NCI-H1417 treated with DMSO at 0.1 percent for 48 hours (cell line): Measurements from ENCODE around the gene TMPRSS9.
"Not testable (repeated sequence)": the region's sequence is repeated elsewhere in the genome, so short reads cannot be mapped to it uniquely, and the experiment has no call there.

Experiments
- DNase-seq: peaks from one replicate; lab custom pipeline; 2025; lab: John Stamatoyannopoulos, UW

Gene TMPRSS9

DNA sequence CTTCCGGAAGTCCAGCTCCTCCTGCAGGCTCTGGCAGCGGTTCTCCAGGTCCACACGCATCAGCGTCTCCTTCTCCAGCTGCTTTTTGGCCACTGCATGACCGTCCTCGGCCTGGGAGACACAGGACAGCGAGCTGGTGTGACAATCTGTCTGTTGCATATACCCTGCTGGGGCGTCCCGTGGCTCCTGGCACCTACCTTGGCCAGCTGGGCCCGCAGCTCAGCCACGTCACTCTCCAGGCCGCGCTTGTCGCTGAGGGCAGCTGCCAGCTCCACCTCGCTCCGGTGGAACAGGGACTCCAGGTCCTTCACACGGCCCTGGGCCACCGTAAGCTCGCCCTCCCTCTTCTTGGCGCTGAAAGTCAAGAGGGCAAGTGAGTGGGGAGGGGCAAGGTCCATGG, 78.1 kb downstream of the TMPRSS9 start:
- no peak for DNase-seq

DNA sequence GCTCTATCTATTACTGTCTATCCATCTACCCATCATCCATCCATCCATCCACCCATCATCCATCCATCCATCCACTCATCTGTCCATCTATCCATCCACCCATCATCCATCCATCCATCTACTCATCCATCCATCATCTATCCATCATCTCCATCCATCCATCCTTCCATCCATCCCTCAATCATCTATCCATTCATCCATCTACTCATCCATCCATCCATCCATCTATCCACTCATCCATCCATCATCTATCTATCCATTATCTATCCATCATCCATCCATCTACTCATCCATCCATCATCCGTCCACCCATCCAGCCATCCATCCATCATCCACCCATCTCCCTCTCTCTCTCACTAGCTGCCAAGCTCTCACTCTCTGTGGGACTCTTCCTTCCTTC, 80.5 kb downstream of the TMPRSS9 start:
- no peak for DNase-seq

DNA sequence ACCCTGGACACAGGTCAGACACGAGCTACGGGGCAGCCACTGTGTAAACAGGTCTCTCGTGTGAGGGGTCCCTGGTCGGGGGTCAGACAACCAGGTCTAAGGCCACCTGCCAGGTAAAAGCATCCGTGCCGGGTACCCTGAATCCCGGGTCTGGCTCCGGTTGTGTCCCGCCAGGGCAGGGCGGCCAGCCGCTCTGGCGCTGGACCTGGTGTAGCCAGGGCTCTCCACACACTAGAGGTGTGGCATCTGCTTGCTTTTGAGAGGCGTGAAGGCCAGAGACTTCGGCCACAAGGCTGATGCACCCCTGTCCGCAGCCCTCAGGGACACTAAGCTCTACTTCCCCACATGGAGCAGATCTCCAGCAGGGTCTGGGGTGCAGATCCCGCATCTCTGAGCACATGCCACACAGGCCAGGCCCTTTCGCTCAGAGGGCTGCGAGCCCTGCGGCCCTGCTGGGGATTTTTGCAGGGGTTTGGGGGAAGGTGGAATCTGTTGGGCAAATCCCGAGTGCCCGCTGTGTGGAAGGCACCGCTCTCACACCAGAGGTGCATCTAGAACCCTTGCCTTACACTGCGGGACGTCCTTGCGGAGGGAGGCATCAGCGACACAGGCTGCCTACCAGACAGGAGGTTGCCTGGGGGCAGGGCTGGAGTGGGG, 81.2 kb downstream of the TMPRSS9 start:
- no peak for DNase-seq

DNA sequence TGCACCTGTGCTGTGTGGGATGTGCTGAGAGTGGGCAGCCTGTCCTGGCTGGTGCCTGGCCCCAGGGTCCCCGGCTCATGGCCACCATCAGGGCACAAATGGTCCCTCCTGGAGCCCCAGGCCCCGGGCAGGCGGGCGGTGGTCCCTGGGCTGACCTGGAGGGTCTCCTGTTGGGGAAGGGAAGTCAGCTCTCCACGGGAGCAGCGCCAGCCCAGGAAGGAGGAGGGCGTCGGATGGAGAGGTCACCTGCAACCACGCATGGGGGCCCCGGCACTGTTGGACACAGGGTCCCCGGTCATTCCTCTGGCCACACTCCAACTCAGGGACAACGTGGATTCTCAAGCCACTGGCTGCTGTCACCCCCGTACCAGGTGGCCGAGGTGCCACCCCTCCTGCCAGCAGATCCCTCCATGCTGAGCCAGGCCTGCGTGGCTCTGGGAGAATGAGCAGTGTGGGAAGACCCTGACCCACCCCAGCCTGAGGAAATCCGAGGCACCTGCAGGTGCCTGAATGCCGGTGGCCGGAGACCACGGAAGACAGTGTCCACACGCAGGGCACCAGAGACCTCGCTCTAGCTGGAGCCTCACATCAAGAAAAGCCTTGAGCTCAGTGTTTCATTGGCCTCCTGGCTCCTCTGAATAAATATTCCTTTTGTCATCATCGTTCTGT, 83.2 kb downstream of the TMPRSS9 start:
- no peak for DNase-seq

DNA sequence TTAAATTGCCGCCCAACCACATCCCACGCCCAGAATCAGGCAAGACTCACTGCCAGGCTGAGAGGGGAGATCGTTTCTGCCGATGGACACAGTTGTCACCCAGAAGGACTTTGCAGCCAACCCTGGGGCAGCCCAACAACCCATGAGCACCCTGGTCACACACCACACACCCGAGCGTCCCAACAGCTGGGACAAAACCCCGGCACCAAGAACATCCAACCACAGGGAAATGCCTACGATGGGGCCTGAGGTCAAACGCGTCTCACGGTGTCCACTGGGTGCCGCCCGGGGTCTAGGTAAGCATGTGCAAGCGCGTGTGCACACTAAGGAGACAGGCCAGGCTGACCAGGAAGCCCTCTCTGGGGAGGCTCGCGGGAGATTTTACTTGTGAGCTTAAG, 83.7 kb downstream of the TMPRSS9 start:
- DNase-seq = no peak

DNA sequence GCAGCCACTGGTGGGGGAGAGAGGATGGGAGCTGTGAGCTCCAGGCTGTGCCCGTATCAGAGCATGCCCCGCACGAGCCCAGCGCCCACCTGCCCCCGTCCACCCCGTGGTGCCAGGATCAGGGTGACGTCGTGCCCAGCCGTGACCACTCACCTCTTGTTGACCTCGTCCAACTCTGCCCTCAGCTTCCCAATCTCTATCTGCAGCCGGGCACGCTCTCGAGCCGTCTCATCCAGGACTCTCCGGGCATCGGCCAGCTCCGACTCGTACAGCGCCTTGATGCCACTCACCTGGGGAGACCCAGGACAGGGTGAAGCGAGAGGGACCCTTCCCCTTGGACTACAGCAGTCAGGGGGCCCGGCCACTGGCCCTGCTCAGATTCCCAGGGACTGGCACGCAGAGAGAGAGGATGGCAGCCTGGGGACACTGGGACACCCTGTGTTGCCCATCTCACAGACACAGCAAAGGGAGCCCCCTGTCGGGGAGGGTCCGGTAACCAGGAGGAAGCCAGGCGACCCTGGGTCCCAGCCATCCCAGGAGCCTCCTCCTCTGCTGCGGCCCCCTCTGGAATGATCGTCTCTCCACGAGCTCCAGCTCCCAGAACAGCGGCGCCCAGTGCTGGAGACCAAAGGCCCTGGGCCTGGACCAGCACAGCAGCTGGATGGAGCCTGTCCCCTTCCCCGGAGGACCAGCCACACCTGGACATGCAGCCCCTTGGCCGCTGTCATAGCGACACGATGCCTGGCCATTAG, 84.4 kb downstream of the TMPRSS9 start:
- no peak for DNase-seq

DNA sequence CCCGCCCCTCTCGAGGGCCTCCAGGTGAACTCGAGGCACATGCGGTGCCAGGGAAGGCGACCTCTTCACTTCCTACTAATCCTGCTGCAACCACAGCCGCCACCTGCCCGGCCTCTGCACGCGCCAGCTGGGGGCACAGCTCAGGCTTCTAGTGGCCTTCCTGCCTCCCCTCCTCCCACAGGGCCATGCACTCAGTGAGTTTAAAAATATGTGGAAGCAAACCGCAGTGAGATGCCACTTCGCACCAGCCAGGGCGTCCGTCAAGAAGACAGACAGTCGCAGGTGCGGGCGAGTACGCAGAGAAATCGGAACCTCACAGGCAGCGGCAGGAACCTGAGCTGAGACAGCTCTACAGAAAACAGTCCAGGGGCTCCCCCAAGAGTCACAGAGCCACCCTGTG, 86.3 kb downstream of the TMPRSS9 start:
- no peak for DNase-seq

DNA sequence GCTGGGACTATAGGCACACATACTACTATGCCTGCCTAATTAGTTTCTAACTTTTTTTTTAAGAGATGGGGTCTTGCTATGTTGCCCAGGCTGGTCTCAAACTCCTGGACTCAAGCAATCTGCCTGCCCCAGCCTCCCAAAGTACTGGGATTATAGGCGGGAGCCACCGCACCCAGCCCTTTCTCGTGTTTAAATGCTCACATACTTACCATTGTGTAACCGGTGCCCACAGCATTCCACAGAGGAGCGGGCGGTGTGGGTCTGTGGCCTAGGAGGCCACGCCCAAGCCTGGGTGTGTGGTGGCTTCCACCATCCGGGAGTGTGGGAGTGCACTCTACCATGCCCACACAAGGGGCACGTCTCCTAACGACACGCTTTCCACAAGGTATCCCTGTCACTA, 89.0 kb downstream of the TMPRSS9 start:
- no peak for DNase-seq

DNA sequence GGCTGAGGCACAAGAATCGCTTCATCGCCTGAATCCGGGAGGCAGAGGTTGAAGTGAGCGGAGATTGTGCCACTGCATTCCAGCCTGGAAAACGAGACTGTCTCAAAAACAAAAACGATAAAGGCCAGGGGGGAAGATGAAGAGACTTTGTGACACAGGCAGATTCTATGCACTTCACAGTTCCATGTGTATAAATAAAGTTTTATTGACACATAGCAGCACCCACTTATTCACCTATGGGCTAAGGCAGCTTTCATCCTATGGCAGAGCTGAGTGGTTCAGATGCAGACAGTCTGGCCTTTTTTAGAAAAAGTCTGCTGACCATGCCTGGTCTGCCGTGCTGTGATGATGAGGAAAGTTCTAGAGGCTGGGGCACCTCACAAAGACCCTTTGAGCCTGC, 91.1 kb downstream of the TMPRSS9 start:
- DNase-seq = no peak

DNA sequence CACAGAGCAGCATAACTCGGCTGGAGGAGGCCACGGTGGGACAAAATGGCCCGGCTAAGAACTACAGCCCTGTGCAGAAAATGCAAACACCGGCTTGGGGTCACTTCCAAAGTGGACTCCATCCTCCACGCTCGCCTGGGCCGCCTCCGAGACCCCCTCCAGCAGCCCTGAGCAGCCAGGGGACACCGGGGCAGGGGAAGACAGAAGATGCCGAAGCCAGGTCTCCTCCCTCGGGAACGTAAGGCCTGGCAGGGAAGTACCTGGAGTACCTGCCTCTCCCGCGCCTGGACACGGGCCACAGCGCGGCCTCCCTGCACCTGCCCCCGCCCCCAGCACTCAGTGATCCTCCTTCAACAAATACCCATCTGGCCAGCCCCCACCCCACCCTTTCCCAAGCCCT, 91.7 kb downstream of the TMPRSS9 start:
- no peak for DNase-seq

DNA sequence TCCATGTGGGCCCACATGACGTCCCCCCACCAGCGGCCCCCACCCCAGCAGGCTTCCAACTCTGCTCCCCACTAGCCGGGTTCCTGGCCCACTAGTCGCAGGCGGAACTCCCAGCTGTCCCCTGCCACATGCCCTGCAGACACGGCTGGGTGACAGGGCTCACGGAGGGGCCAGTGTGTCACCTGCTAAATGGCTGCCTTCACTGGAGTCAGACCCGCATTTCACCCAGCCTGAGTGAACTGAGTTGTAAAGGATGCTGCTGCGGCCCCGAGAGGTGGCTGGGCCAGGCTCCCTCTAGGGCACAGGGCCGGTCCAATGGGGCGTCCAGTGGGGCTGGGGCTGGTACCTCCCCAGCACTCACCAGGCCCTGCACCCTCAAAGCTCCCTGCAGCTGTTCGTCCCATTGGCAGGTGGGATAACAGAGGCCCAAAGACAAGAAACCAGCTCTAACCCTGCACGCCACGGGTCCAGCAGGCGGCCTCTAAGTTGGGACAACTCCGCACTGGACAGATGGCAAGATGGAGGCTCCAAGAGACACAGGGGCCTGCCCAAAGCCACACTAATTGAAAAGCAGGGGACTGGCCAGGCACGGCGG, 93.5 kb downstream of the TMPRSS9 start:
- DNase-seq = no peak

DNA sequence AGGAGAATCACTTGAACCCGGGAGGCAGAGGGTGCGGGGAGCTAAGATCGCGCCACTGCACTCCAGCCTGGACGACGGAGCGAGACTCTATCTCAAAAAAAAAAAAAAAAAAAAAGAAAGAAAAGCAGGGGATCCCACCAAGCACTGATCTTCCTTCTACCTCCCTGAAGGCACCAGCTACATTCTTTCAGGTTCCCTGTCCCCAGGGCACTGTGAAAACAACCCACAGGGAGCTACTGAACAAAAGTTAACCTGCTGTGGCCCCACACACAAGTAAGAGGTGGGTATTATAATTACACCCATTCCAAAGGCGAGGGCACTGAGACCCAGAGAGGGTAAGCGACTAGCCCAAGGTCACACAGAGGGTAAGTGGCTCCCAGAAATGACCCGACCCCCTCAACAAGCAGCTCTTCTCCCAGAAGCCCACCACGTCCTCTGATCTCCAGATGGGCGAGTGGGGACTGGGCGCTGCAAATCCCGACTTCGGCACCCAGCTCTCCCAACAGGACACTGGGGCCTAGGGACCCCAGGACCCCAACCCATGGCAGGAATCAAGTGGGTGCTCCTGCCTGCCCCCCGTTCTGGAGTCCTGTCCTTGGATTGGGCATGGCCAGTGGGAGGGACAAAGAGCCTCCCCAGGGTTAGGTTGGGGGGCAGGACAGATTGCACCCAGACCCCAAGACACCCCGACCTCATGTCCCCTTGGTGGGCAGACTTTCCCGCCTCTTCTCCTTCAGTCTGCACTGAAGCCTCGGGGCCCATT, 94.3 kb downstream of the TMPRSS9 start:
- DNase-seq = no peak

DNA sequence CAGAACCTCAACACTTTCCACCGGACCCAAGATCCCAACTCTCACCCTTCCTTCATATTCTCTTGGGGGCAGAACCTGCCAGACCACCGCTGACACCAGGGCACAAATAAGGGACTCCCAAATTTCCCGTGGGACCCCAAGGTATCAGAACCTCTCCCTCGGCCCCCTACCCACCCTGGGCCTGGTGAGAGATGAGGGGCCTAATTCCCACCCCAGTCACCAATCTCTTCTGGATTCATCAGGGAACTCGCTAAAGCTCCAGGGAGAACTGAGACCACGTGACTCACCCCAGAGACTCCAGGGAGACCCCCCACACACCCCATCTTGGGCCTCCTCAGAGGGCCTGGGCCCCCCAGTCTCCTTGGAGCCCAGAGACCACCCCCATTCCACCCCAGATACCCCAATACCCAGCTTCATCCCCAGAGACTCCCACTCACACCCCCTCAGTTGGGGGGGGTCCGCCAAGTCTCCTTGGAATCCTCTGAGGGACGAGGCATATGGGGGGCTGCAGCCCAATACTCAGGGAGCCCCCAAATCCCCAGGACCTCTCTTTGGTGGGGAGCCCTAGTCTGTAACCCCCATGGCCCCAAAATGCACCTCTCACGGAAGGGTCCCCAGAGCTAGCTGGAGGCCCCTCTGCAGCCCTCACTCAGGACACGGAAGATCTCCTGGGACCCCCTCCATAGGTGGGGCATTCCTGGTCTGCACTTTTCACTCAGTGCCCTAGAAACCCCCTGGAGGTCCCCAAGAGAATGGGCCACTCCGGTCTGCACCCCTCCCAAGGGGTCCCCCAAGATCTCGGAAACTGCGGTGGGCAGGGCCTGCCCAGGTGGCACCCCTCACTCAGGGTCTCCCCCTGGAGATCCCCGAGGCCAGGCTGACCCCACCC, 95.1 kb downstream of the TMPRSS9 start:
- DNase-seq = no peak

DNA sequence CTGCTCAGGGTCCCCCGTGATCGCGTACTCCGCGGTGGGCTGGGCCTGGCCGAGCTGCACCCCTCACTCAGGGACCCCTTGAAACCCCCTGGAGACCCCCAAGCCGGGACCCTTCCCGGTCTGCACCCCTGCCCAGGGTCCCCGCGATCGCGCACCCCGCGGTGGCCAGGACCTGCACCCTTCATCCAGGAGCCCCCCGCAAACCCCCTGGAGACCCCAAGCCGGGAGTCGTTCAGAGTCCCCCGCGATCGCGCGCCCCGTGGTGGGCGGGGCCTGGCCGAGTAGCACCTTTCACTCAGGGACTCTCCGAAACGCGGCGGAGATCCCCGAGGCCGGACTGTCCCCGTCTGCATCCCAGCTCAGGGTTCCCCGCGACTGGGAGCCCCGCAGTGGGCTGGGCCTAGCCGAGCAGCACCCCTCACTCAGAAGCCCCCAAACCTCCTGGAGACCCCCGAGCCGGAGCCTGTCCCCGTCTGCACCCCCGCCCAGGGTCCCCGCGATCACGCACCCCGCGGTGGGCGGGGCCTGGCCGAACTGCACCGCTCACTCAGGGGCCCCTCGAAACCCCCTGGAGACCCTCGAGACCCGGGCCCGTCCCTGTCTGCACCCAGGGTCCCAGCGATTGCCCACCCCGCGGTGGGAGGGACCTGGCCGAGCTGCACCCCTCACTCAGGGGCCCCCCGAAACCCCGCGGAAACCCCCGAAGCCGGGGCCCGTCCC, 95.9 kb downstream of the TMPRSS9 start:
- no peak for DNase-seq

DNA sequence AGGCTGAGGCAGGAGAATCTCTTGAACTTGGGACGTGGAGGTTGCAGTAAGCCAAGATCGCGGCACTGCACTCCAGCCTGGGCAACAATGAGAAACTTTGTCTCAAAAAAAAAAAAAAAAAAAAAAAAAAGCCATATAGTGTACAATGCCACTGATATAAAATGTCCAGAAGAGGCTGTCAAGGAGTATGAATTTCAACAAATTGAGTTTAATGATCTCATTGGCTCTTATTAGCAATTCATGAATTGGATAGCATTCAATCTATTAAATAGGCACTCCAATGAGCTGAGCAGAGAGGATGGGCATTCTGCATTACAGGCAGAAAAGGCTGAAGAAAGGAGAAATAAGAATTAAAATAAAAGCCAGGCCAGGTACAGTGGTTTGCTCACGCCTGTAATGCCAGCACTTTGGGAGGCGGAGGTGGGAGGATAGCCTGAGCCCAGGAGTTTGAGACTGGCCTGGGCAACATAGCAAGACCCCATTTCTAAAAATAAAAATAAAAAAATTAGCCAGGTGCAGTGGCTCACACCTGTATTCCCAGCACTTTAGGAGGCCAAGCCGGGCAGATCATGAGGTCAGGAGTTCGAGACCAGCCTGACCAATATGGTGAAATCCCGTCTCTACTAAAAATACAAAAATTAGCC, 97.5 kb downstream of the TMPRSS9 start:
- no peak for DNase-seq

DNA sequence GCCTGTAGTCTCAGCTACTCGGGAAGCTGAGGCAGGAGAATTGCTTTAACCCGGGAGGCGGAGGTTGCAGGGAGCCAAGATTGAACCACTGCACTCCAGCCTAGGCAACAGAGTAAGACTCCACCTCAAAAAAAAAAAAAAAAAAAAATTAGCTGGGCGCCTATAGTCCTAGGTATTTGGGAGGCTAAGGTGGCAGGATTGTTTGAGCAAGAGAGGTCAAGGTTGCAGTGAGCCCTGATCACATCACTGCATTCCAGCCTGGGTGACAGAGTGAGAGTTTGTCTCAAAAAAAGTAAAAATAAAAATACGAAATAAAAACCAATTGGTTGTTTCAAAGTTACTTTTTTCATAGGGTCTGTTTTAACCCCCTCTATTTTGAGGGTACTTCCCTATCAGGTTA, 98.0 kb downstream of the TMPRSS9 start:
- DNase-seq = no peak

DNA sequence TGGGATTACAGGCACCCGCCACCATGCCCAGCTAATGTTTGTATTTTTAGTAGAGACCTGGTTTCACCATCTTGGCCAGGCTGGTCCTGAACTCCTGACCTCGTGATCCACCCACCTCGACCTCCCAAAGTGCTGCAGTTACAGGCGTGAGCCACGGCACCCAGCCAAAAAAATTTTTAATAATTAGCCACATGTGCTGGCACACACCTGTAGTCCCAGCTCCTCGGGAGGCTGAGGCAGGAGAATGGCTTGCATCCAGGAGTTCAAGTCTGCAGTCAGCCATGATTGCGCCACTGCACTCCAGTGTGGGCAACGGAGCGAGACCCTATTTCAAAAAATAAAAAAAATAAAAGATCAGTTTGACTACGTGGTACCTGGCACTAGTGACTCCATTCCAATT, 98.7 kb downstream of the TMPRSS9 start:
- not testable (repeated sequence) for DNase-seq

DNA sequence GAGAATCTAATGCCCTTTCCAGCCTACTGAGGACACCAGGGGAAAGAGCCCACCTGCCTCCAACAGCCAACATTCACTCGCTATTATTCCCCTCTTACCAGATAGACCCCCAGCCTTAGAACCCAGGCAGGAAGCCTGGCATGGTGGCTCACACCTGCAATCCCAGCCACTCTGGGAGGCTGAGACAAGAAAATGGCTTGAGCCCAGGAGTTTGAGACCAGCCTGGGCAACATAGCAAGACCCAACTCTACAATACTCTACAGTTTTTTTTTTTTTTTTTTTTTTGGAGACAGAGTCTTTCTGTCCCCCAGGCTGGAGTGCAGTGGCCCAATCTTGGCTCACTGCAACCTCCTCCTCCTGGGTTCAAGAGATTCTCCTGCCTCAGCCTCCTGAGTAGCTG, 100.2 kb downstream of the TMPRSS9 start:
- DNase-seq = no peak

DNA sequence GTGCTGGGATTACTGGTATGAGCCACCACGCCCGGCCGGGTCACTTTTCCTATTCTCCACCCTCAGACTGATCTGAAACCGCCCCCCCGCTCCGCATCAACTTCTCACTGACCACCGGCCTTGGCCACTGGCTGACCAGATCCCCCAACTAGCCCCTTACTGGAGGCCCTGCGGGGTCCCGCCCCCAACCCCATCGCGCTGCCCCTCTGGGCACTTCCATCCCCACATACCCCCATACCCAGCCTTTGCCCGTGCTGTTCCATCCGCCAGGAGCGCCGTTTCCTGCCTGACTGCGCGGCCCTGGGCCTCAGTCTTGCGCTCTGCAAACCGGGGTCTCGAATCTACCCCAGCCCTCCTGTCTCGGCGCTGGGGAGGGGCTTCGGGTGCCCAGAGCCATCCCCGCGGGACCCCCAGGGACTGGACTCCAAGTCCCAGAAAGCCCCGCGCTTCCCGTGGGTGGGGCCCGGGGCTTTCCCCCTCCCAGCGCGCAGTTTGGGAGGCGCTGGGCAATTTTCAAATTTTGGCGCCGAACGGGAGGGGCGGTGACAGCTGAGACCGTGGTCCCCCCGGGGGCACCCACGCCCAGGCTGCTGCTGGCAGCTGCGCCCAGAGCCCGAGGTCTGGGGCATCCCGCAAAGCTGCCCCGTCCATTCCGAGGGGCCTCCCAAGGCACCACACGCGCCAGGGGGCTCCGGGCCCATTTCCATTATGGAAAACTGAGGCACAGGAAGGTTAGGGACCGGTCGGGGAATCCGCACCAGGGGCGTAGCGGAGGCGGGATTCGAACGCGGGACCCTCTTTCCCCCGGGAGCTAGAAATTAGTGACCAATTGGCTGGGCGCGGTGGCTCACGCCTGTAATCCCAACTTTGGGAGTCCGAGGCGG, 101.9 kb downstream of the TMPRSS9 start:
- no peak for DNase-seq
